Measurements from ENCODE around the gene TMEM238L.

DNA sequence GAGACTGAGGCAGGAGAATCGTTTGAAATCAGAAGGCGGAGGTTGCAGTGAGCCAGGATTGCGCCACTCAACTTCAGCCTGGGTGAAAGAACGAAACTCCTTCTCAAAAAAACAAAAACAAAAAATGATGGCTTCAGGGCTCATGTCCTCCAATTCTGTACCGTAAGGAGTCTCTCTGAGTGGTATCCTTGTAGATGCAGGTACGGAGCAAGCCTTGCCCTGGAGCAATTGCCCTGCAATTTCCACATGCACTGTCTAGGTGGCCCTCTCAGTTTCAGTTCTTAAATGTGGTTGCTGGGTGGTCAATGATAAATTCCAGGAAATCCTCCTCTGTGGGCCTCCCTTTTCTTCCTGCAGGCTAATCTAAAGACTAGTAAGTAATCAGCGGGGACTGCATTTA is 10.6 kb downstream of the TMEM238L start:
- TF ChIP-seq, protein P1, sequence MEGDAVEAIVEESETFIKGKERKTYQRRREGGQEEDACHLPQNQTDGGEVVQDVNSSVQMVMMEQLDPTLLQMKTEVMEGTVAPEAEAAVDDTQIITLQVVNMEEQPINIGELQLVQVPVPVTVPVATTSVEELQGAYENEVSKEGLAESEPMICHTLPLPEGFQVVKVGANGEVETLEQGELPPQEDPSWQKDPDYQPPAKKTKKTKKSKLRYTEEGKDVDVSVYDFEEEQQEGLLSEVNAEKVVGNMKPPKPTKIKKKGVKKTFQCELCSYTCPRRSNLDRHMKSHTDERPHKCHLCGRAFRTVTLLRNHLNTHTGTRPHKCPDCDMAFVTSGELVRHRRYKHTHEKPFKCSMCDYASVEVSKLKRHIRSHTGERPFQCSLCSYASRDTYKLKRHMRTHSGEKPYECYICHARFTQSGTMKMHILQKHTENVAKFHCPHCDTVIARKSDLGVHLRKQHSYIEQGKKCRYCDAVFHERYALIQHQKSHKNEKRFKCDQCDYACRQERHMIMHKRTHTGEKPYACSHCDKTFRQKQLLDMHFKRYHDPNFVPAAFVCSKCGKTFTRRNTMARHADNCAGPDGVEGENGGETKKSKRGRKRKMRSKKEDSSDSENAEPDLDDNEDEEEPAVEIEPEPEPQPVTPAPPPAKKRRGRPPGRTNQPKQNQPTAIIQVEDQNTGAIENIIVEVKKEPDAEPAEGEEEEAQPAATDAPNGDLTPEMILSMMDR (IDR thresholded peaks at IDR 0.05; ENCODE audit: low read depth, low read length, poor library complexity, severe bottlenecking): no peak
- TF ChIP-seq EZH2phosphoT487 (IDR thresholded peaks at IDR 0.05; ENCODE audit: borderline replicate concordance, low read length): no peak

Measured in DOHH2 (cell line).